Prostate gland (tissue), 2 donors: ENCODE measurements around the gene RBM47.

ENCODE experiments used
- POLR2A ChIP-seq: fragments of 450-650 bp; IDR thresholded peaks from one replicate; pipeline ENCODE4 v1.6.1; 2016; ENCODE audit warnings: antibody characterized with exemption, mild to moderate bottlenecking
- POLR2AphosphoS5 ChIP-seq: sonication (generic); formaldehyde crosslinking; IDR thresholded peaks from one replicate; pipeline ENCODE4 v1.6.1; 2017; ENCODE audit warnings: antibody characterized with exemption
- TF ChIP-seq, protein P1 (sequence below), 4 experiments: fragments of 200-600 bp in 2 of 4; fragments of 450-650 bp in 2 of 4; sonication (generic) in 2 of 4; IDR thresholded peaks; 1 replicate in 3 of 4; 2 replicates in 1 of 4; pipeline ENCODE4 v1.5.1; 2016 to 2019; ENCODE audit warnings: antibody characterized with exemption in 4 of 4, mild to moderate bottlenecking in 2 of 4, moderate library complexity in 2 of 4

GRCh38 chr4:40544221-40544620, 85.4 kb downstream of the RBM47 start:
- no peak for TF ChIP-seq POLR2A
- TF ChIP-seq, protein P1, sequence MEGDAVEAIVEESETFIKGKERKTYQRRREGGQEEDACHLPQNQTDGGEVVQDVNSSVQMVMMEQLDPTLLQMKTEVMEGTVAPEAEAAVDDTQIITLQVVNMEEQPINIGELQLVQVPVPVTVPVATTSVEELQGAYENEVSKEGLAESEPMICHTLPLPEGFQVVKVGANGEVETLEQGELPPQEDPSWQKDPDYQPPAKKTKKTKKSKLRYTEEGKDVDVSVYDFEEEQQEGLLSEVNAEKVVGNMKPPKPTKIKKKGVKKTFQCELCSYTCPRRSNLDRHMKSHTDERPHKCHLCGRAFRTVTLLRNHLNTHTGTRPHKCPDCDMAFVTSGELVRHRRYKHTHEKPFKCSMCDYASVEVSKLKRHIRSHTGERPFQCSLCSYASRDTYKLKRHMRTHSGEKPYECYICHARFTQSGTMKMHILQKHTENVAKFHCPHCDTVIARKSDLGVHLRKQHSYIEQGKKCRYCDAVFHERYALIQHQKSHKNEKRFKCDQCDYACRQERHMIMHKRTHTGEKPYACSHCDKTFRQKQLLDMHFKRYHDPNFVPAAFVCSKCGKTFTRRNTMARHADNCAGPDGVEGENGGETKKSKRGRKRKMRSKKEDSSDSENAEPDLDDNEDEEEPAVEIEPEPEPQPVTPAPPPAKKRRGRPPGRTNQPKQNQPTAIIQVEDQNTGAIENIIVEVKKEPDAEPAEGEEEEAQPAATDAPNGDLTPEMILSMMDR (IDR thresholded peaks at IDR 0.05) = no peak
- TF ChIP-seq POLR2AphosphoS5 = no peak
